Eye (tissue), 1 donor: Measurements from ENCODE around the gene ZBED2.

Experiments
- DNase-seq: peaks from one replicate; pipeline ENCODE4 v3.0.0-alpha.2; 2015

ZBED2 gene

DNA sequence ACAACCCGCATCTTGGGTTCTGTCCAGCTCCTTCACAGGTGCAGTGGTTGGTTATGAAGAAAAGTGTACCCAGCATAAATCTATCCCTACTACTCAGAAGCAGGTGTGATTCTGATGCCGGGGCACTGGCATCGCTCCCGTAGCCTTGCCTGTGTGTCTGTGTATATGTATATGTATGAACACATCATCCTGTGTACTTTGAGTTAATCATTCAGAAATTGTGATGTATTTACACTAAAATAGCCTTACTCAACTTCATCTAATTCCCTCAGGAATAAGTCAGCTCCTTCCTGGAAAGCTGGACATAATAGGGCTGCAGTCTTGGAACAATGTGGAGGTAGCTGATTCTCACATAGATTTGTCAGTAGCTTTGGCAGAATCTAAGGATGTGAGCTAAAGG lies 6.7 kb upstream of the ZBED2 start:
- no peak for DNase-seq

DNA sequence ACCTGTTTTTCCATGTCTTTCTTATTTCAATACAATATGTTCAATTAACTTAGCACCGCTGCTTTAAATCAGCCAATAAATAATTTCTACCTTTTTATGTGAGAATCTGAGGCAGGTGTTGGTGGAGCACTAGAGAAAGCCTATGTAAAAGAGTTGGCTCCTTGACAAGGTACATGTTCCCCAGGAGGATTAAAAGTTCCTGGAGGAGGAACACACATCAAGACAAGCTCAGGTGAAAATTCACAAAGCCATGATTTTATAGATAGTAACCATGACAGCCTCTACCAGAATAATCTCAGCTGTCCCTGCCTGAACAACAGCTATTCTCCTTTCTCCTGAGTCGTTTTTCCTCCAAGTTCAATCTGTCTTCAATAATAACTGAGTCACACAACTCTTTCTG lies 3.4 kb upstream of the ZBED2 start:
- DNase-seq: no peak

DNA sequence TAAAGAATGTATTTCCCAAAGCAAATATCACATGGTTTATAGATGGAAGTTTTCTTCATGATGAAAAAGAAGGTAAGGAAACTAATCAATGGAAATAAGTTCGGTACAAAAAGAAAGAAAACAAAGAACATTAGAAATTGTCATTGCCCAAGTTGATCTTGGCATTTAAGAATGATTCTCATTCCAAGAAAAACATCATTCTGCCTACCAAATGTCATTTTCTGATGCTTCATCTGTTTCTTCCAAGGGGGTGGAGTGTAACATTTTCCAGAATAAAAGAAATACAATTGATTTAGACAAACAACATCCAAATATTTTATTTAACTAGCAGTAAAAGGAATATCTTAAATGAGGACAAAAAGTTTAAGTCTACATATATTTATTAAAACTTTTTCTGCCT lies 3.0 kb upstream of the ZBED2 start:
- no peak for DNase-seq

DNA sequence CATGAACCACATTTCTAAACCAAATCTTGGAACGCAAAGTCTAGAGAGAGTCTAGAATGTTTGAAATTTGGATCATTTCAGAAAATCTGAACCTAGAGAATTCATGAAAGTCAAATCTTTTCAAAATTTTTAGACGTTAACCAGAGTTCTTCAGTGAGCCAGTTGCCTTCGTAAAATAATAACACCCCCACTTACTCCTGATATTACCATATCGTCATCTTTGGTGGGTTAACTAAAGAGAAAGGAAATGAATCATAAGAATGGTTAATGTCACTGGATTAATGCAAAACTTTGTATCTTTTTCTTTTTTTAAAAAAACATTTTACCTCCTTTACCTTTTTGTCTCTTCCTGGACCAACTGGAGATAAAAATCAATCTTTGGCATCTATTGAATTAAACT lies 1.2 kb upstream of the ZBED2 start:
- DNase-seq: no peak

DNA sequence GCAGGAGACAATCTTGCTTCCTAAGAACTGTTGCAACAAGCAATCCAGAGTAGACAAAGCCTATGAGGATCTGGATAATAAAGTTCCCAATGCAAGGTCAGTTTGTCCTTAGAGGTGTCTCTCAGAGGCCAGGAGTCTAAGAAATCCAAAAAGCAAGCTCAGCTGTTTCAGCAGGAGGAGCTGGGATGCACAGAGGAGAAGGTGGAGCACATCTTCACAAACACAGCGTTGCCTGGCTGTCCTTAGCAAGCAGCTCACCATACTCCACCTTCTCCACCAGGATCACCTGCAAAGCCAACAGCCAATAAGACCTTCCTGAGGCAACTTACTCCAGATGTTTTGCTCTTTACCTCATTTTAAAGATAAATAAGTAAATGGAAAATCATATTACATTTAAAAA lies 365 bp downstream of the ZBED2 start:
- DNase-seq: no peak

DNA sequence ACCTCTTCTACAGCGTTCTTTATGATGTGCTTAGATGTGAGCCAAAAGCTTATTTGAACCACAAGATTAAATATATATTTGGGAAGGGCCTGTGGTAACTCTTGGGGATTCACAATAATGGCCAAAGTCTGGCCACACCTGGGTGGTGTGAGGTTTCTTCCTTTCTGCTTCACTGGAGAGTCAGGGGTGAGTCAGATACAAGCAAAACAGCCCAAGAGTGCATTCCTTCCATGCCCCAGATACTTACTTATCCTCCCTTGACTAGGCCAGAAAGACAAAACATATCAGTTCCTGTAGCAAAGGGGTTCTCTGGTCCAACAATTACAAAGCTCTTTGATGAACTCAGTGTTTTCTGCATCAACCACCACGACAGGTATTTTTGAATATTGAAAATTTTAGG lies 941 bp downstream of the ZBED2 start:
- DNase-seq: no peak

DNA sequence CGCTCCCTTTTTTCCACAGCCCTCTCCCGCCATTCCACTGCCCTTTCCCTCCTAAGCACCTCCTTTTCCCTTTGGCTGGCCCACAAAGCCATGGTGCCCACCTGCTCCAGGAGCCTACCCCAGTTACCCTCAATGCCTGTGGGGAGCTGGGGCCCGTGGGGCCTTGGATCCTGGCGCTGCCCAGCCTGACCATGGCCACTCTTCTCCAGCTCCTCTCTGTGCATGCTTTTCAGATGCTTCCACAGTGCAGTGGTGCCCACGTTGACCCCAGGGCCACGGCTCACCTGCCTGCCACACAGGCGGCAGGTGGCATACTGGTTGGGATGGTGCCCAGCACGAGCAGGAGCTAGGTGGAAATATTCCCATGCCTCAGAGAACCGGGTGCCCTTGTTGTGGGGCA lies 1.5 kb downstream of the ZBED2 start:
- DNase-seq: no peak

DNA sequence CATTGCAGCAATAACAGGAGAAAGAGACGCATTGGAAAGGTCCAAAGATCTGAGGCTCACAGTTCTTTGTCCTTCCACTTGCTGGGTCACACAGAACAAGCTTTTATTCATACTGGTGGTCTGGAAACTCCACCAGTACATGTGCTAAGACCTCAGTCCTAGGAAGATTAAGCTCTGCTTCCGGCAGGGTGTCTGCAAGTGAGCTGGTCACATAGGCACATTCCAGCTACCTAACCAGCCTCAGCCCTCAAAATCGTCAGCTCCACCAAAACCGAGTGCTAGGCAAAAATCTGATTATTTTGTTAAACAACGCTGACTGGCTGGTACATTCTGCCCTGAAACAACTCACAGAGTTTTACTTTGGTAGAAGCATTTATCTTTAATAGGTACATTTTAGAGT lies 2.2 kb downstream of the ZBED2 start:
- no peak for DNase-seq

DNA sequence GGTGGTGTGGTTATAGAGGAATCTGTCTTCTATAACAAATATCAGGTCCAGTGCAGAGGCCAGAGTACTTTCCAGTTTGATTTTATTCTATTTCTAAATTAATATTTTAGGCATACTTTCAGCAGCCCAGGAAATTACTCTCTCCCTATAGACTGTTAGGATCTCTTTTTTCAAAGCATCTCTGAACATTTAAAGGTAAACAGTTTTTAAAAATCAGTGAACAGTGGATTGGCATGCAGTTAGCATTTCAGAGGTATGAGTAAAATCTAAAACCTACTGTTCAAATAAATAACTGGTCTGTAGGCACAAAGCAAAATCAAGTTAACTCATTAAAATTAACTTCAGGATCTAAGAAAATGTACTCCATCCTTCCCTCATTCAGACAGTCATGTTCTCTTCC lies 3.0 kb downstream of the ZBED2 start:
- DNase-seq: no peak

DNA sequence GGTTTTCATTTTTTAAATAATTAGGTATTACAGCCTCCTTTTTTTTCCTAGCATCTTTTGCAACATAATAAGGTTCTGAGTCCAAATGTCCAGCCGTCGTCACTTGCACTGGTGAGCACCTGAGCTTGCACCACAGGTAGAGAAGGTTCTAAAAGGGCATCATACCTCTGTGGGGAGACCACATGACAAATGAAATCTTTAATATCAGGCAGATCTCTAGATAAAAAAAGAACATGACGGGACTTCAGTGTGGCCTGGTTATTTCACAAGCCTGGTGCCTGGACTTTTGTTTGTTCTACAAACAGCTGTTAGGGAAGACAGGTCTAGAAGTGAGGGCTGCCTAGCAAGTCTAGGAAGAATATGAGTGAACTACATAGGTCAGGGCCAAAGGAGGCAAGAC lies 3.6 kb downstream of the ZBED2 start:
- DNase-seq: no peak

DNA sequence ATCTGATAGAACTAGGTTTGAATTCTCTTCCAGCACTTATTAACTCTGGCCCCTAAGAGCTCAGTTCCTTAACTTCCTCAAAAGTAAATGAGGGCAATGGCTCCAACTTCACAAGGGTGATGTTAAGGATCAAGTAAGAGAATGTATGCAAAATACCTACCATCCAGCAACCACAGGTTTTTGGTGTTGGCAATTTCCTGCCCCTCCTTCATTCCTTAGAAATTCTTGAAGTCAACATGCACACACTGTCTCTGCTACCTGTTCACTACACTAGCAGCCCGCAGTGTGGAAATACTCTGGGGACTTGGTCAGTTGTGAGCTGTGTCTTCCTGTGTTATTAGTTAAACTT lies 5.0 kb downstream of the ZBED2 start:
- DNase-seq: no peak

DNA sequence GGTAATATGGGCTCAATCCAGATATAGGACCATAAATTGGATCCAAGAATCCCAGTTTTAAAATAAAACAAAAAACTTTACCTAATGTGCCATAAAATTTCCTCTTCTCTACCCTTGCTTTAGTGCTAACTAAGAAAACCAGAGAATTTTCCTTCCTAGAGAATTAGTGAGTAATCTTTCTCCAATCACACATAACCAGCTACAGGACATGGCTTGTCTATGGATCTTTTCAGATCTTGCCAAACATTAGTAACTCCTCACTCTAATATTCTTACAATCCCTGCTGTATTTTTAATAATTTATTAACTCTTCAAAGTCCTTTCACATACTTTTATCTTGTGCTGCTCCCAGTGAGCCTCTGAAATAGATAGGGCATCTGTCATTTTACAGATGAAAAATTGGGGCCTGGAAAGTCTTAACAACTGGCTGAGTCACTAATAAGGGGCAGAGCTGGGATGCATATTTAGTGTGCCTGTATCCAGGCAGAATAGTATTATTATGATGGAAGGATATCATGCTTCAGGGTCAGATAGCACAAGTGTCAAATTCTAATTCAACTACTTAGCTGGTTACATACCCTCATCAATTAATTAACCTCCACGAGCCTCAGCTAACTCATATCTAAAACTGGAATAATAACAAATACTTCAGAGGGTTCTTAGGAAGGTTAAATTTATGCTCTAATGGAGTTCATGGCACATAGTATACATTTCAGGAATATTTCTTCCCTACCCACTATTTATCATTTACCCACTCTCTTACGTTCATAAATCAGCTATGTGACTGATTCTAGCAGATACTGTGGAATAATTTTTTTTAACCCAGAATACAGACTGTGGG lies 5.6 kb downstream of the ZBED2 start:
- no peak for DNase-seq

DNA sequence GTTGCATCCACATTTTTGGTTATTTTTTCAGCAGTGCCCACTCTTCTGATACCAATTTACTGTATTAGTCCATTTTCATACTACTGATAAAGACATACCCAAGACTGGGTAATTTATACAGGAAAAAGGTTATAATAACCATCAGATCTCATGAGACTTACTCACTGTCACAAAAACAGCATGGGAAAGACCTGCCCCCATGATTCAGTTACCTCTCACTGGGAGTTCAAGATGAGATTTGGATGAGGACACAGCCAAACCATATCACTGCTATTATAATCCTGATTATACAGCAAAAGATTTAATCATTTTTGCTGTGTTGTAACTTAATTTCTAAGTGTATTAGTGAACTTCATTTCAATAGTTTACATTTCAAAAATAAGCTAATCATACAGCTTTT lies 6.6 kb downstream of the ZBED2 start:
- DNase-seq: no peak

DNA sequence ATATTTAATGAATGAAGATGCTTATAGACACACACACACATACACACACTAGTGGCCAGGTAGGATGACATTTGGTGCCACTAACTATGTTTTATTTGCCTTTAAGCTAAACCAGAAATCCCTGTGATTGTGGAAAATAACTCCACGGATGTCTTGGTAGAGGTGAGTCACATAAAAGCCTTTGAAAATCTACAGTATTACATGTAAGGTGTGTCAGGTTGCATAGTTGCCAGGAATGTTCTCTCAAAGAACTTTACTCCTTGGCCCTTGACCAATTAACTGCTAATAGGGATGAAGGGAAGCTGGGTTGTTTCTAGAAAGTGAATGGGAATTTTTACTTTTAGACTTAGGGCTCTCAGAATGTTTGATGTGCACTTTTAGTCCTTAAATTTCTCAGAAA lies 9.9 kb downstream of the ZBED2 start:
- no peak for DNase-seq

DNA sequence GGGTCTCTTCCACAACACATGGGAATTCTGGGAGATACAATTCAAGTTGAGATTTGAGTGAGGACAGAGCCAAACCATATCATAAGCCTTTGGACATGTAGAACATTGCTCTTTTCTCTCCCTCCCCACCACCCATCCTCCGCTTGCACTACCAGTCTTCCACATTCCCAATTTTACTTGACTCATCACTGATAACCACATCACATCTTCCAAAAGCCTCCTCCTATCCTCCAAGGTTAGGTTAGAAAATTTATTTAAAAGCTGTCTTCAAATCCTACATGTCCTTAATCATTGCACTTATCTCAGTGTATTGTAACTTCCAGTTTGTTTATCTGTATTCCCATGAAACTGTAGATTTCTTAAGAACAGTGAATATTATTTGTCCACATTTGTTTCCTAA lies 10.4 kb downstream of the ZBED2 start:
- DNase-seq: no peak

DNA sequence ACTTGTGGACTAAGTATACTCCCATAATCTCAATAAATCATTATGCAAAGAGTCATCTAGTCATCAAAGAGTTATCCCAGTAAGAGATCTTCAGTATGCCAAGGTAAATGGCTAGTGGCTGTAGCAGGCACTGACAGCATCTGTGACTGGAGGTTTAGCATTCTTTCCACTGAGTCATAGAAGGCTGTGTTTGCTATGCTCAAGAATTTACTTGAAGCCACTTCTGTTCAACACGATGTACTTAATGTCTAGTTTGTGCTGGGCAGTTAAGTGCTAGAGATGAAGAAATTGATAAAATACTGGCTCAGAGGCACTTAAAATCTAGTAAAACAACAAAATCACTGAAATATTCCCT lies 13.0 kb downstream of the ZBED2 start:
- no peak for DNase-seq

DNA sequence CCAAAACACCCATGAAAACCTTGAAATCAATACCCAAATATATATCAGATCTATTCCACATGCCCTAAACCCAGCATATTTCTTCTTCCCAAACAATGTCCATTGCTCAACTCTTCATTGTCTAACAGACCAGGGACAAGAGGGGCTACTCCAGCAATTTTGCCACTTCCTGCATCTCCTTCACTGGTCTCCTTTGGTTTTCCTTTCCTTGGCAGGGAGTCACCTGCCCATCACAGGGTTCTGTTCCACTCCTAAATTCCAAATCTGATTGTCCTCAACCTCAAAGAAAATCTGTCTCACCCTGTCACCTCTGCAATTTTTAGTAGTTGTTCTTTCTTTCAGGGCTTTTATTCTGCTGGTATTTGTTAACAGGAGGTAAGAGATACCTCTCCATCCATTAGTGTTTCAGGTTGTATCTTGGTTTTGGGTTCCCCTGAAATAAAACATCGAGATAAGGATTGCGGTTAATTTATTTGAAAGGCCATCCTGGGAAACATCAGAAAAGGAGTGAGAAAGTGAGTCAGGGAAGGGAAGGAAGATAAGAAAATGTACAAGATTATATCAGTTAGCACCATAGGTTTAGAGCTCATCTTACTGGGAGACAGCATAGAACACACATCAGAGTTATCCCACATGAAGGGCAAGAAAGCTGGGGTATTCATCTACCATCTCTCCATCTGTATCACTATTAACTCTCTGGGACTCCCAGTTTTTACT lies 13.6 kb downstream of the ZBED2 start:
- DNase-seq: no peak

DNA sequence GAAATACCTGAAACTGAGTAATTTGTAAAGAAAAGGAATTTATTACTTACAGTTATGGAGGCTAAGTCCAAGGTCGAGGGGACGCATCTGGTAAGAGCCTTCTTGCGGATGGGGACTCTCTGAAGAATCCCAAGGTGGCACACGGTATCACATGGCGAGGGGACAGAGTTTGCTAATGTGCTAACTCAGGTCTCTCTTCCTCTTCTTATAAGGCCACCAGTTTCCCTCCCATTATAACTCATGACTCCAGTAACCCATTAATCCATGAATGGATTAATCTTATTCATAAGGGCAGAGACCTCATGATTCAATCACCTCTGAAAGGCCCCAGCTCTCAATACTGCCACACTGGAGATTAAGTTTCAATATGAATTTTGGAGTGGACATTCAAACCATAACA lies 15.7 kb downstream of the ZBED2 start:
- DNase-seq: no peak

DNA sequence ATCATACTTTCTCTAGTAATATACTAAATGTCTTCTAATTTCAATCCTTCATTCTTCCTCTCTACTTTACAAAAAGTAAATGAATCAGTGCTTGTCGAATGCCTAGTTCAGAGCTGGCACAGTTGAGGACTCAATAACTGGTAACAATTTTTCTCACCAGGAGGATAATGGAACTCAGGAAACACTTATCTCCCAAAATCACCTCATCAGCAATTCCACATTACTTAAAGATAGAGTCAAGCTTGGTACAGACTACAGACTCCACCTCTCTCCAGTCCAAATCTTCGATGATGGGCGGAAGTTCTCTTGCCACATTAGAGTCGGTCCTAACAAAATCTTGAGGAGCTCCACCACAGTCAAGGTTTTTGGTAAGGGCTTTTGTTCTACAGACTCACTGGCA lies 16.3 kb downstream of the ZBED2 start:
- no peak for DNase-seq

DNA sequence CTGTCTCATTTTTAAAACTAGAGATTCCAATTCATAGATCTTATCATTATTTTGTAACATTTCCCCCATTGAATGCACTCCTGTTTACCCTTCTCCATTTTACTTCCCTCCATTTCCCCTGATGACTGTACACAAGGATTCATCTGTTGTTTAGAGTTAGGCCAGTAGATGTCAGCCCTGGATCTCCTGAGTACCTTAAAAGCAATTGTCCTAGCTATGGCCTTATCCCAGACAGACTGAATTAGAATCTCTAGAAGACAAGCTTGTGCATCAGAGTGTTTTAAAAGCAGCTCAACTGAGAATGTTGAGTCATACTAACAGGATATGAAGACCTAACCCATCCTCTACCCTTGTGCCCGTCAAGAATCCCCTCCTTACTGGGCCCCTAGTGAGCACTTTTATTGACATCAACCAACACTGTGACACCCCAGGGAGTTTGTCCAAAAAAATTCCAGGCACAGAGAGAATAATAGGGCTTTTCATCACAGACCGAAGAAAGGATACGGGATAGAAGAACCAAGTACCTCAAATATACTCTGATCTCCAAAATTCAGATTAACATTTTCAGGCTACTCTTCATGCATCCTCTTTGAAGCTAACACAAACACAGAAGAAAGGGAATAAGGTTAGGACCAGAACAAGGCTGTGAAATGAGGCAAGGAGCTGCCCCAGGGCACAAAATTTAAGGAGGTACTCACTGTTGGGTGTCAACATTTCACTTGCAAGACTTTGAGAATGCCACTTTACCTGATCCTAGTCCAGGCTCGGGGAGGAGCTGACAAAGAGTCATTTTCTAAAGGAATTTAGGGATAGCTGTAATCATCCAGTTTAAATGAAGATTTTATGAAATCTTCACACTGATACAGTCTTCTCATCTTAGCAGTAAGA lies 17.1 kb downstream of the ZBED2 start:
- peak; percentile 51 for DNase-seq

DNA sequence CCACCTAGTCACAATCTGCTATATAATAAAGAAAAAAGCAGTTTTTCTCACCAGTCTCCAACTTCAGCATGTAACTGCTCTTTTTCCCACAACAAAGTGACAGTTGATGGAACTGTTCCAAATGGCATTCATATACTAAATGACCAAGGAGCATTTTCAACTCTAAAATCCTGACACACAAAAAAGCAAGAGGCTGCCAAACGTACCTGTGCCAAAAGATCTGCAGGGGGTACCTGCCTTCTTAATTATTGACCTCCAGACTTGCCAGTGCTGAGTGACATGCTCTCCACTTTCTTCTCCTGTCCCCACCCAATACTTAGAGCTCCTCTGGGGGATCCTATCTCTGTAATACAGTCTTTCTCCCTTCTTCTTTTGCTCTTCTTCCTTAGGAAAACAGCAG lies 18.0 kb downstream of the ZBED2 start:
- DNase-seq: no peak

DNA sequence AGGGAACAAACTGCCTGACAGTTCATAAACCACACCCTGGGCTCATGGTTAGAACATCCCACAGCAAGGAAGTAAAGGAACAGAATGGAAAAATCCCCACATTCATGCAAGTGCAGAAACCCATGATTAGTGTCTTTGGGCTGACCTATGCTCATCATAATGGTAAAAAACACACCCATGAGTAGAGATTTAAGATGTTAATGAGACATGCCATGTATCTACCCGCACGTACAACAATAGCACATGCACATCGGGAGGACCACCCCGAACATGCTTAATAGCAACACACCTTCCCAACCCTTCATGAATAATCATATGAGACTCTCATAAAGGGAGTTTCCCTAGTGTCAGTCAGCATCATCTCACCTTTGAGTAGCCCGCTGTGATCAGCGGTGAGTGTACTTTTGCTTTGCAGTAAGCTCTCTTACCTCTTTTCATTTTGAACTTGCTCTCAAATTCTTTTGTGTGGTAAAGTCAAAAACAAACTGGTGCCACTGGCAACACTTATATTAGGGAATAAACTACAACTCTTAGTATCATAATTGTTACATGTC lies 23.2 kb downstream of the ZBED2 start:
- no peak for DNase-seq

DNA sequence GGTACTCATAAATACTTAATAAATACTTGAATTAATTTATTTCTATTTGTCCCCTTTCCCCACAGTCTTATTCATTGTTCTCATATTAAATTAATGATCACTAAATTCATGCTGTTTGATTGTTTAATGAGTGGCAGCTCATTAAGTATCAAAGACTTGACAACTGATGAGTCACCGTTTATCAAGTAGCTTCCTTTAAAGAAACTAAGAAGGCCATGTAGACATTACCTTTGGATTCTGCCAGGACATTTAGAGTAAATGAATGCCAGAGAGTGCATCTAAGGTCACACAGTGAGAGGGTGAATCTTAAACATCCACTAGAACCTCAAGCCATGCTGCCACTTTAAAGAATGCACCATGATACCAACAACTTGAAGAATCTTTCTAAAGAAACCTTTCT lies 23.9 kb downstream of the ZBED2 start:
- DNase-seq: no peak
